Measurements from ENCODE around the gene OR13A1. TPM values are rescaled to one million over a fixed set of nuclear protein-coding genes. Genes with fewer than 3 reads are reported as not detected.
"Not testable (repeated sequence)": the region's sequence is repeated elsewhere in the genome, so short reads cannot be mapped to it uniquely, and the experiment has no call there.

The OR13A1 gene
- total RNA-seq, 1 experiment from 2014 or later = not detected

DNA sequence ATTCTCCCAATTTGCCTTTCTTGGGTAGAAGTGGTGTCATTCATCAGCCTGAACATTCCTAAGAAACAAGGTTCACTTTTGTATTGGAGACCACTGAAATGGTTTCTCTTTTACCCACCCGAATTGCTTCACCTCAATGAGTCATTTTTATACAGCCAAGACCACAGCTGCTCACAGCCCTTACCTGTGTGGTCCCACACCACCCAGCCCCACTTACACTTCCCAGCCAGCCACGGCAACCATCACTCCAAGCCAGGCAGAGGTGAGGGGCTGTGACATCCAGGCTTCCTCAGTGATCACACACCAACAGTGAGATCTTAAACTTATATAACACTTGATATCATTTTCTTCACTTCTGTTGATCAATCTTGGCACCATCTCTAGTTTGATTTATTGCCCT, 20.7 kb downstream of the OR13A1 start:
- in situ Hi-C loops (cut with HindIII; ENCODE audit: low sequenced_read_pairs) = no loop called here
- no peak for DNase-seq (ENCODE audit: low spot score)

DNA sequence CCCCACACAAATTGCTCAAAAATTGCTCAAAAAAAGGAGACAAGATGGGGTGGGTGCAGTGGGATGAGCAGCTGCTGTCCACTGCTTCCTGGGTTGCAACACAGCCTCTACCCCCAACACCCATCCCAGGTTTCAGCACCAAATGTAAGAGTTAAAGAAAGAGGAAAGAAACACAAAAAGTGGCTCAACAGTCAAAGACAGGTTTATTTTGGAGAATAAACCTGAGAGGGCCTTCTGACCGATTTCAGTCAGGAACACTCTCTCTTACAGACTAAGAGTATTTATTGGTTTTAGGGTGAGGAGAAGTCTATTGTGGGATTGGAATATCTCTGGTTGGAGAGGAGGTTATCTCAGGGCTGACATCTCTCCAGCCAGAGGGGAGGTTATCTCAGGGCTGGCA, 28.4 kb downstream of the OR13A1 start:
- in situ Hi-C loops (cut with HindIII; ENCODE audit: low sequenced_read_pairs) = no loop called here
- no peak for DNase-seq (ENCODE audit: low spot score)

DNA sequence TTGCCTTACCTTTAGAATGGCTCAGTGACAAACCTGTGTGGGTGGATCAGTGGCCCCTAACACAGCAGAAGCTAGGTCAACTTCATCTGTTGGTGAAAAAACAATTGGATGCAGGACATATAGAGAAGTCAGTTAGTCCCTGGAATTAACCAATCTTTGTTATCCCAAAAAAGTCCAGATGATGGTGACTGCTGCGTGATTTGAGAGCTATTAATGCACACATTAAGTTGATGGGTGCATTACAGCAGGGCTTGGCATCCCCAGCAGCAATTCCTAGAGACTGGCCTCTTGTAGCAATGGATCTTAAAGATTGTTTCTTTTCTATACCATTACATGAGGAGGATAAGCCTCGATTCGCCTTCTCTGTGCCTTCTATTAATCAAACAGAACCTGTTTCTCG, 33.3 kb downstream of the OR13A1 start:
- in situ Hi-C loops (cut with HindIII; ENCODE audit: low sequenced_read_pairs) = no loop called here
- peak; percentile 50 for DNase-seq (ENCODE audit: low spot score)

DNA sequence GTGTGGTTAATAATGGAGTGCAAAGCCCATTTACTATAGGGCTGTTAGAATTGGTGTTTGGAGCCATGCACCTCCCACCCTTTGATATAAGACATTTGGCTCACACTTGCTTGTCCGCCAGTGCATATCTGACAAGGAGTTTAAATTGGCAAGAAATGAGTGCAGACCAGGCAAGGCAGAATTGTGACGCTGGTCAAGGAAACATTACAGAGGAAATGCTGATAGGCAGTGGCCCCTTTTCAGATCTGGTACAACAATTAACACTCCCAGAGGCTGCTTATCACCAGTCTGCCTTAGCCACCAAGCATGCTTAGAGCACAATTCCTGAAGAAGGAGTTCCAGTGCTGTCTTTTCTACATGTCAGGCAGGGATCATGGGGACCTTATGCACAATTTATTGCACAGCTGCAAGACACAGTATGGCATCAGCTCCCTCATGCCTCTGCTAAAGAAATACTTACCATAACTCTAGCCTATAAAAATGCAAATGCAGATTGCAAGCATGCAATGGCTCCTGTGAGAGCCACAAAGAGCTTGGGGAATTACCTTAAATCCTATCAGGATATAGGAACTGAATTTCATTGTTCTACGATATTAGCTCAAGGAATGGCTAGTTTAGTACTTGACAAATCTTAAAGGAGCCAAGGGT, 35.2 kb downstream of the OR13A1 start:
- DNase-seq (ENCODE audit: low spot score) = no peak
- in situ Hi-C loops (cut with HindIII; ENCODE audit: low sequenced_read_pairs) = no loop called here

DNA sequence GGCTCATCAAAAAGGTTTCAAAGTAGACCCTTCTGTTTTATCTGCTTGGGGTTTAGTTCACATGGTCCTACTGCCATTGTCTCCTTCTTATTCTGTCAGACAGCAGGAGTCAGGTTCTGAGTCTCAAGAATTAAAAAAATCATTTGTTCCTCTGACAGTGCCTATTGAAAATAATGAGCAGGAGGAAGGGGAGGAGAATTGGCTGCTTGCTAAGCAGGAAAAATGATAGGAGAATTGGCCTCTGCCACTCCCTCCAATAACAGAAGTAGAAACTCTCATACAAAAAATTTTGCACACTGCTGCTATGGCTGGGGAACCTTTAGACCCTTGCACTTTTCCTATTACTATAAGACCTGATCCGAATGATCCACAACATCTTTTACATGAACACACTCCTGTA, 35.7 kb downstream of the OR13A1 start:
- no peak for DNase-seq (ENCODE audit: low spot score)
- in situ Hi-C loops (cut with HindIII; ENCODE audit: low sequenced_read_pairs) = no loop called here

DNA sequence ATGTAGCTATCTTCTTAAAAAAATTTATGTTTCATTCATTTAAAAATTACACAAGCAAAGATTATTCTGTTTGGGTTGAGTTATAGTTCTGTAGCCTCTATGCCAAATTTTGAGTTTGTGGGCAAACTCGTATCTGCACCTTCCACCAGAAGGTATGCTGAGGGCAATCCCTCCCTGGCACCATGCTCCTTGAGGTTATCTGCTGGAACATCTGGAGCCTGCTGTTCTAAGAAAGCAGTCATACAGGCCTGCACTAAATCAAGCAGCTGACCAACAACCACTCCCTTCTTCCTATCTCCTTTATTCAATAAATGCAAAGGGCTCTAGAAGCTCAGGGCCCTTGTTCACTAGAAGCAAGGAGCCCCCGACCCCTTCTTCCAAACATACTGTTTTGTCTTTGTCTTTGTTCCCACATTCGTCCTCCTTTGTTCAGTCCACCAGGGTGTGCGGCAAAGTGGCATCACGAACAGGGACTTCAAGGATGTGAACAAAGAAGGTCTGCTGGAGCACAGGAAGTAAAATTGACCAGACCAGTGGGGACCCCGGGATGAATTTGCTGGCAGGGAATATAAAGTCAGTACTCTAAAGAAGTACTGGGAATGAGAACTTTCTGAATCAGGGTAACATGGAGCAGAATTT, 36.4 kb downstream of the OR13A1 start:
- in situ Hi-C loops (cut with HindIII; ENCODE audit: low sequenced_read_pairs) = no loop called here
- DNase-seq (ENCODE audit: low spot score) = no peak

DNA sequence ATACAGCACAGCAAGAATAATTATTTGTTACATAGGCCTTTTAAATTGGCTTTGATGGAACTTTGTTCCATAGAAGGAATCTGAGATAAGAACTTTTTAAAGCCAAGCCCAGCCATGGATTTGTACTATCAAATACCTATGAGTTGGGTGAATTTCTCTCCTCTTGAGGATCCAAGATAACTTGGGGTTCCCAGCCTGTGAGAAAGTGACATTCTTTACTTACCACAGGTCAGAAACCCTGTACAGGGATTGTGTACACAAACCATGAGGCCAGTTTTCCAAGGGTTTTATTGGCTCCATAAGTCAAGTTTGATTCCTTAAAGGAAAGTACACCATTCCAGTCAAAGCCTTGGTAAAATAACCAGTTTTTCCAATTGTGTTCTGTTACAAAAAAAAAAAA, 39.3 kb downstream of the OR13A1 start:
- in situ Hi-C loops (cut with HindIII; ENCODE audit: low sequenced_read_pairs); DNase-seq (ENCODE audit: low spot score): not testable (repeated sequence)

DNA sequence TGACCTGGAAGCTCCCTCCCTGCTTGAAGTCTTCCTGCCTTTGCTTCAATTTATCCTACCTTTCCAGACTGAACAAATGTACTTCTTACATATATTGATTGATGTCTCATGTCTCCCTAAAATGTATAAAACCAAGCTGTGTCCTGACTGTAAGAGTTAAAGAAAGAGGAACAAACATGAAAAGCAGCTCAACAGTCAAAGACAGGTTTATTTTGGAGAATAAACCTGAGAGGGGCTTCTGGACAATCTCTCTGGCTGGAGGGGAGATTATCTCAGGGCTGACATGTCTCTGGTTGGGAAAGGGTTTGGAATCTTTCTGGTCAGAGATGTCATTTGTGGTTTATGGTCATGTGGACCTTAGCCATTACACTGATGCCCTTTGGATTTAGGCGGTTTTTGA, 41.0 kb downstream of the OR13A1 start:
- no peak for DNase-seq (ENCODE audit: low spot score)
- in situ Hi-C loops (cut with HindIII; ENCODE audit: low sequenced_read_pairs) = no loop called here

DNA sequence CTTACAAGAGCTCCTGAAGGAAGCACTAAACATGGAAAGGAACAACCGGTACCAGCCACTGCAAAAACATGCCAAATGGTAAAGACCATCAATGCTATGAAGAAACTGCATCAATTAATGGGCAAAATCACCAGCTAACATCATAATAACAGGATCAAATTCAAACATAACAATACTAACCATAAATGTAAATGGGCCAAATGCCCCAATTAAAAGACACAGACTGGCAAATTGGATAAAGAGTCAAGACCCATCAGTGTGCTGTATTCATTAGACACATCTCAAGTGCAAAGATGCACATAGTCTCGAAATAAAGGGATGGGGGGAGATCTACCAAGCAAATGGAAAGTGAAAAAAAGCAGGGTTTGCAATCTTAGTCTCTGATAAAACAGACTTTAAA, 47.6 kb downstream of the OR13A1 start:
- in situ Hi-C loops (cut with HindIII; ENCODE audit: low sequenced_read_pairs); DNase-seq (ENCODE audit: low spot score): not testable (repeated sequence)

DNA sequence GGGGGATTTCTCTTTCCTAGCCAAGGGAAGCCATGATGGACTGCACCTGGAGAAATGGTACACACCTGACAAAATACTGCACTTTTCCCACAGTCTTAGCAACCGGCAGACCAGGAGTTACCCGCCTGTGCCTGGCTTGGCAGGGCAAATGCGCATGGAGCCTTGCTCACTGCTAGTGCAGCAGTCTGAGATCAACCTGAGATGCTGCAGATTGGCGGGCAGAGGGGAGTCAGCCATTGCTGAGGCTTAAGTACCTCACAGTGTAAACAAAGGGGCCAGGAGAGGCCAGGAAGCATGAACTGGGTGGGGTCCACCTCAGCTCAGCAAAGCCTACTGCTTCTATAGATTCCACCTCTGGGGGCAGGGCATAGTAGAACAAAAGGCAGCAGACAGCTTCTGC, 49.4 kb downstream of the OR13A1 start:
- in situ Hi-C loops (cut with HindIII; ENCODE audit: low sequenced_read_pairs) = no loop called here

DNA sequence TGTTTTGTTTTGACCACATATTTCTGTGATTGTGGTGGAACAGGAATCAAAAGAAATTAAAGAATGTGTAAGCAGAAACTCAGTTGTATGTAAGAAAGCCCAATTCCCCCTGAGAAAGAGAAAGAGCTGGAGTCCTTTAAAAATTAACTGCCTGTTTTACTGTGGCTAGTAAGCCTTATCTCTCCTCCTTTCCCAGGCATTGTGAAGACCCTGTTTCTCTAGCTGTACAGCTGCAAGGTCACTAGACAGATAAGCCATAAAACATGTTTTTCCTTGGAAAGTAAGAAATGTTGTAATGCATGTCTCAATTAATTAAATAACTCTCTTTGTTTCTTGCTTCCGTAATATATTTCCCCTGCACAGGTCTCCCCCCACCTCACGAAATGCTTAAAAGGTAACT, 53.5 kb downstream of the OR13A1 start:
- DNase-seq (ENCODE audit: low spot score) = no peak
- in situ Hi-C loops (cut with HindIII; ENCODE audit: low sequenced_read_pairs) = no loop called here

More for the DNA sequence above, 49.4 kb downstream of the OR13A1 start:
- no peak for DNase-seq (ENCODE audit: low spot score)

DNA sequence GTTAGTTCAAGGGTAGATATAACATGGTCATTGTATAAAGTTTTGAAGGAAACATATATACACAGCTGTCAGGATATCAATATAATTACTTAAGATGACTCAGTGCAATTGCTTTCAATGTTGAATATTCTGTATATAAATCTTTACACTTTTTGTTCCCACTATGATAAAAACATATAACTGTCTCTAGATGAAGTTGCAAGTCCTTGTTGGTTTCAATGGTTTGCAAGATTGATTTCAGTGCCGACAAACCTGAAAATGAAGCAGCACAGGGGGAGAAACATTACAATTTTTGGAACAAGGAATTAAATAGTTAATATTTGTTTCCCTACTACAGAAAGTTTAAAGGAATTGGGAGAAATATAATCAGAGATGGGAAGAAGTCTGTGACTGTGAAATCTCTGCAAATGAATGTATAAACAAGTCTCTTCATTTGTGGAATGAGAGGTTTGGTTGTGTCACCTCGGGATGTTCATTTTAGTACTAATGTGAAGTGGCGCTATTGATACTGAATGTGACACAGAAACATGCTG, 54.1 kb downstream of the OR13A1 start:
- no peak for DNase-seq (ENCODE audit: low spot score)
- in situ Hi-C loops (cut with HindIII; ENCODE audit: low sequenced_read_pairs) = no loop called here

DNA sequence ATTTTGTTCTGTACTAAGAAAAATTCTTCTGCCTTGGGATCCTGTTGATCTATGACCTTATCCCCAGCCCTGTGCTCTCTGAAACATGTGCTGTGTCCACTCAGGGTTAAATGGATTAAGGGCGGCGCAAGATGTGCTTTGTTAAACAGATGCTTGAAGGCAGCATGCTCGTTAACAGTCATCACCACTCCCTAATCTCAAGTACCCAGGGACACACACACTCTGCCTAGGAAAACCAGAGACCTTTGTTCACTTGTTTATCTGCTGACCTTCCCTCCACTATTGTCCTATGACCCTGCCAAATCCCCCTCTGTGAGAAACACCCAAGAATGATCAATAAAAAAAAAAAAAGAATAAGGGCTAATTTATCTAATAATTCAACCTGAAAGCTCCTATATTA, 54.8 kb downstream of the OR13A1 start:
- DNase-seq (ENCODE audit: low spot score); in situ Hi-C loops (cut with HindIII; ENCODE audit: low sequenced_read_pairs): not testable (repeated sequence)

DNA sequence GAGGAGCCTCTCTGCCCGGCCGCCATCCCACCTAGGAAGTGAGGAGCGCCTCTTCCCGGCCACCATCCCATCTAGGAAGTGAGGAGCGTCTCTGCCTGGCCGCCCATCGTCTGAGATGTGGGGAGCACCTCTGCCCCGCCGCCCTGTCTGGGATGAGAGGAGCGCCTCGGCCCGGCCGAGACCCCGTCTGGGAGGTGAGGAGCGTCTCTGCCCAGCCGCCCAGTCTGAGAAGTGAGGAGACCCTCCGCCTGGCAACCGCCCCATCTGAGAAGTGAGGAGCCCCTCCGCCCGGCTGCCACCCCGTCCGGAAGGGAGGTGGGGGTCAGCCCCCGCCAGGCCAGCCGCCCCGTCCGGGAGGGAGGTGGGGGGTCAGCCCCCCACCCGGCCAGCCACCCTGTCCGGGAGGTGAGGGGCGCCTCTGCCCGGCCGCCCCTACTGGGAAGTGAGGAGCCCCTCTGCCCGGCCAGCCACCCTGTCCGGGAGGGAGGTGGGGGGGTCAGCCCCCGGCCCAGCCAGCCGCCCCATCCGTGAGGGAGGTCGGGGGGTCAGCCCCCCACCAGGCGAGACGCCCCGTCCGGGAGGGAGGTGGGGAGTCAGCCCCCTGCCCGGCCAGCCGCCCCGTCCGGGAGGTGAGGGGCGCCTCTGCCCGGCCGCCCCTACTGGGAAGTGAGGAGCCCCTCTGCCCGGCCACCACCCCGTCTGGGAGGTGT, 55.5 kb downstream of the OR13A1 start:
- DNase-seq (ENCODE audit: low spot score); in situ Hi-C loops (cut with HindIII; ENCODE audit: low sequenced_read_pairs): not testable (repeated sequence)

DNA sequence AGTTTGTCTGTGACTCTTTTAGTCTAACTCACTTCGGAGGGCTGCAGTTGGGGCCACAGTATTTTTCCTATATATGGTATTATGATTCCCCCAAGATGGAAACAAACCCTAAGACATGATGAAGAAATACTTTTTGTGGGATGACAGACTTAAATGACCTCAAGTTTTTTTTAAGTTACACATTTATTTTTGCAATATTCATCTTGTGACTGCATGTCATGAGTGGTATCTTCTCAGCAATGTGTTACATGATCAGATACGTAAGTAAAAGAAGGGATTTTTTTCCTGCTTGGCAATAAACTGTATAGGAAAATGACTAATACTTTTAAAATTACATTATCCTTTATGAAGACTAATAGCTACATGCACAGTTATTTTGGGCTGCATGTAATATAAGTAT, 57.8 kb downstream of the OR13A1 start:
- in situ Hi-C loops (cut with HindIII; ENCODE audit: low sequenced_read_pairs) = no loop called here
- DNase-seq (ENCODE audit: low spot score) = no peak

DNA sequence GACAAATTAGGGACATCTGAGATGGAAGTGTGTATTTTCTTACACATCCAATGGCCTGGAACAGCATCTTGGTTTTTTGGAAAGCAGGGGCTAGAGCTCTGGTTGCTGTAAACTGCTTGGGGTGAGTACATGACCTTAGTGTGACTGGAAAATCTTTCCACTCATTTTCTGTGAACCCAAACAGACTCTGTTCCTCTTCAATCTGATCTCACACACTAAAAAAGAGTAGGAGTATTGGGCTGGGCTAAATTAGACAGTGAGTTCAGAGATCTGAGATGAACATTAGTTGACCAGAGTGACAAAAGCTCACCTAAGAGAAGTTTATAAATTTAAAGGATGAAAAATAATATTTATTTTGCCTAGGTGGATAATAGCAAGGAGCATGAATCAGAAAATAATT, 59.2 kb downstream of the OR13A1 start:
- DNase-seq (ENCODE audit: low spot score) = no peak
- in situ Hi-C loops (cut with HindIII; ENCODE audit: low sequenced_read_pairs) = no loop called here

DNA sequence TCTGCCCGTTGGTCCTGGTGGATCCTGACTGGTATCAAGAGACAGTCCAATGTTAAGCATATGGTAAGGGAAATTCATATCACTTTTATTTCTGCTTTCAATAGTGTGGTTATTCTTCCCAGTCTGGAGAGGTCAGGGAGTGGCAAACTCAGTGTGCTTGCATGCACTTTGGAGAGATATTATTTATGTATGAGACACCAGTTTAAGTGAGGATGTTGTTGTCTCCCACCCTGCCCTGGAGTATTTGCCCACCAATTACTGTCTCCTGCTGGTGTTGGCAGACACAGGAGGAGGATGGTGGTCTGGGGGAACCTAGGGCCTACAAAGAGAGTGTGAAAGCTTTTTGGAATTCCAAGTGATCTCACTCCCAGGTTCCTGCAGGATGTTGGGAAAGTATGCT, 59.7 kb downstream of the OR13A1 start:
- DNase-seq (ENCODE audit: low spot score) = no peak
- in situ Hi-C loops (cut with HindIII; ENCODE audit: low sequenced_read_pairs) = no loop called here

DNA sequence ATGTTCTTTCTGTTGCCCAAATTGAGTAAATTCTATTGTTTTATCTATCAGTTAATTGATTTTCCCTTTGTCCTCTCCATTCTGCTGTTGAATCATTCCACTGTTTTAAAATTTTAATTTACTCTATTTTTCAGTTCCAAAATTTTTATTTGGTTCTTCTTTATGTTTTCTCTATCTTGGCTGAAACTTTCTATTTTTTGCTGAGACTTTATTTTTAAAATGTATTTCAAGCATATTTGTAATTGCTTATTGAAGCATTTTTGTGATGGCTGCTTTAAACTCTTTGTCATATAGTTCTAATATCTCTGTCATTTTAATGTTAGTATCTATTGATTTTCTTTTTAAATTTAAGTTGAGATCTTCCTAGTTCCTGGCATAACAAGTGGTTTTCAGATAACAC, 60.5 kb downstream of the OR13A1 start:
- in situ Hi-C loops (cut with HindIII; ENCODE audit: low sequenced_read_pairs) = no loop called here
- no peak for DNase-seq (ENCODE audit: low spot score)

DNA sequence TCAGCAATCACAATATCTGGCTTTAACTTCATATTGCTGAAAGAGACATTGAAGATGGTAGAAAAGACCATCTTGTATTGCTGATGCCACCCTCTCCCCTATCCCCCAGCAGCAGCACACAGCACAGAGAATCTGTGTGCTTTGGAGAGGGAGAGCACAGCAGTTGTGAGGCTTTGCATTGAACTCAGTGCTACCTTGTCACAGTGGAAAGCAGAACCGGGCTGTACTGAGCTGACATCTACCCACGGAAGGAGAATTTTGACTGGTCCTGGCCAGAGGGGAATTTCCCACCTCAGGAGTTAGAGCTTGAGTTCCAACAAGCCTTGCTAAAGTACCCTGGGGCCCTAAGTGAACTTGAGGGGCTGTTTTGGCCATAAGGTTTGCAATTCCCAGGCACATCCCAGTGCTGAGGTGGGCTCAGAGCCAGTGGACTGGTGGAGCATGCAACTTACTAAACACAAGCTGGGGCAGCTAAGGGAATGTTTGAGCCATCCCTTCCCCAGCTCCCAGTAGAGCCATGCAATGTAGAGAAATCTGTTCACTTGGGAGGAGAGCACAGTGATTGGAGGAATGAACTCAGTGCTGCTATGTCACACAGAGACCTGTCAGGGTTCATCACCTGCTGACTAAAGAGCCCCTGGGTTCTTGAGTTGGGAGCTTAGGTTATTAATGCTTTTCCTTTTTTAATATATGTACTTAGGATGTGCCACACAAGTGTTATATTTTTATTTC, 62.1 kb downstream of the OR13A1 start:
- in situ Hi-C loops (cut with HindIII; ENCODE audit: low sequenced_read_pairs) = no loop called here
- DNase-seq (ENCODE audit: low spot score) = no peak

All from G401 (cell line).